Ishikawa (cell line): ENCODE results near the gene IQCF5.

ENCODE experiments used
- CEBPB ChIP-seq: IDR thresholded peaks from 2 replicates; pipeline ENCODE4 v1.6.1; 2012
- CREB1 ChIP-seq: IDR thresholded peaks from 2 replicates; pipeline ENCODE4 v1.6.1; 2012; ENCODE audit warnings: low read depth
- EGR1 ChIP-seq: IDR thresholded peaks from 2 replicates; pipeline ENCODE4 v1.6.1; 2012
- EP300 ChIP-seq: IDR thresholded peaks from 2 replicates; pipeline ENCODE4 v1.6.1; 2012; ENCODE audit warnings: borderline replicate concordance
- FOXM1 ChIP-seq: IDR thresholded peaks from 2 replicates; pipeline ENCODE4 v1.6.1; 2012; ENCODE audit warnings: low read depth, borderline replicate concordance
- MAX ChIP-seq: IDR thresholded peaks from 2 replicates; pipeline ENCODE4 v1.6.1; 2012
- NFIC ChIP-seq: IDR thresholded peaks from 2 replicates; pipeline ENCODE4 v1.6.1; 2012
- RAD21 ChIP-seq: IDR thresholded peaks from 2 replicates; pipeline ENCODE4 v1.6.1; 2012; ENCODE audit warnings: low read depth
- REST ChIP-seq: IDR thresholded peaks from 2 replicates; pipeline ENCODE4 v1.6.1; 2012; ENCODE audit warnings: low read depth, mild to moderate bottlenecking
- TAF1 ChIP-seq: IDR thresholded peaks from 2 replicates; pipeline ENCODE4 v1.6.1; 2012; ENCODE audit warnings: low read depth, mild to moderate bottlenecking
- TCF12 ChIP-seq: IDR thresholded peaks from 2 replicates; pipeline ENCODE4 v1.6.1; 2012; ENCODE audit warnings: low read depth
- TEAD4 ChIP-seq: IDR thresholded peaks from 2 replicates; pipeline ENCODE4 v1.6.1; 2012
- USF1 ChIP-seq: IDR thresholded peaks from 2 replicates; pipeline ENCODE4 v1.6.1; 2012
- YY1 ChIP-seq: IDR thresholded peaks from 2 replicates; pipeline ENCODE4 v1.6.1; 2012; ENCODE audit warnings: low read depth
- ZBTB7A ChIP-seq: IDR thresholded peaks from 2 replicates; pipeline ENCODE4 v1.6.1; 2012; ENCODE audit warnings: low read depth

The IQCF5 gene

GRCh38 chr3:51904034-51904823, 28.8 kb upstream of the IQCF5 start:
- TF ChIP-seq MAX = no peak
- TF ChIP-seq EGR1 = no peak
- no peak for TF ChIP-seq TAF1
- no peak for TF ChIP-seq FOXM1
- no peak for TF ChIP-seq NFIC
- TF ChIP-seq YY1 = no peak
- TF ChIP-seq REST = no peak

- TF ChIP-seq RAD21 (no peak), ZBTB7A (no peak), TEAD4 (no peak), EGR1 (no peak), FOXM1 (no peak), EP300 (no peak), YY1 (no peak), CEBPB (no peak), REST (no peak), NFIC (no peak), CREB1 (no peak)
These were observed 22.0 kb upstream of the IQCF5 start for GRCh38 chr3:51897391-51897790.

- TF ChIP-seq RAD21 = no peak
- no peak for TF ChIP-seq TEAD4
- TF ChIP-seq EP300 = no peak
- no peak for TF ChIP-seq USF1
- no peak for TF ChIP-seq TAF1
These were observed 21.4 kb upstream of the IQCF5 start for GRCh38 chr3:51896607-51897305.

GRCh38 chr3:51894939-51895338, 19.5 kb upstream of the IQCF5 start:
- no peak for TF ChIP-seq TAF1
- TF ChIP-seq ZBTB7A = no peak
- TF ChIP-seq CEBPB = no peak
- TF ChIP-seq REST = no peak
- TF ChIP-seq USF1 = no peak
- TF ChIP-seq YY1 = no peak
- no peak for TF ChIP-seq RAD21
- no peak for TF ChIP-seq TEAD4
- no peak for TF ChIP-seq FOXM1
- no peak for TF ChIP-seq CREB1
- no peak for TF ChIP-seq EGR1
- no peak for TF ChIP-seq TCF12
- TF ChIP-seq NFIC = no peak
- no peak for TF ChIP-seq EP300
- no peak for TF ChIP-seq MAX
